ENCODE data around the gene NFKBIB.

DNA sequence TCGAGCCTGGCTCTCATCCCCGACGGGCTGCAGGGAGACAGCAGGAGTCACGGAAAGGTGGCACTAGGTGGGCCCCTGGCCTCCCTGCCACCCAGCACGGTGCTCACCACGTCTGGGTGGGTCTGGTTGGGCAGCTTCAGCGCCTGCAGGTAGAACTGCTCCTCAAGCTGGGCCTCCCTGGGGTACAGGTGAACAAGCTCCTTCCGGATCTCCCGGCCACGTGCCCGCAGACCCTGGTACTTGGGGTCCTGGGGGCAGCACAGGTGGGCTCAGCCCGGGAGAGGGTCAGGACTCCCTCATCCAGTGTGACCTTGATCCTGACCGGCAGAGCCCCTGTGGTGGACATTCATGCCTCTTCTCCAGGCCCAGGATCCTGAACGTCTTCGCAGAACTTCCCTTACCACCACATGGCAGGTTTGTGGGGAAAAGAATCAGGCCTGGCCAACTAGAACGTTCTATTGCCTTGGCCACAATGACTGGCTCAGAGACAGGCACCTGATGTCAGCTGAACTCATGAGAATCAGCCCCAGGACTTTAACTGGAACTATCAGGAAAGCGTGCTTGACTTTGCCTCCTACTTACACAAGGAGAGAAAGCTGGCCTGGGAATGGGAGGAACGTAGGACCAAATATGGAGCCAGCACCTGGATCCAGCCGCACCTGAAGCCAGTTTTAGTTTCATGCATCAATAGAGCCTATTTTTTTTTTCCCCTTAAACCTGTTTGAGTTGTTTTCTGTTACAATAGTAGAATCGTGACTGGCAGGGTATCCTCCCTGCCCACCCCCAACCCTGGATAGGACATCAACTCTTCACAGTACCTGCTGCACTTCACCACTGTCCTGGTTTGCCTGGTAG is 21.9 kb downstream of the NFKBIB start:
- TF ChIP-seq, protein P1, sequence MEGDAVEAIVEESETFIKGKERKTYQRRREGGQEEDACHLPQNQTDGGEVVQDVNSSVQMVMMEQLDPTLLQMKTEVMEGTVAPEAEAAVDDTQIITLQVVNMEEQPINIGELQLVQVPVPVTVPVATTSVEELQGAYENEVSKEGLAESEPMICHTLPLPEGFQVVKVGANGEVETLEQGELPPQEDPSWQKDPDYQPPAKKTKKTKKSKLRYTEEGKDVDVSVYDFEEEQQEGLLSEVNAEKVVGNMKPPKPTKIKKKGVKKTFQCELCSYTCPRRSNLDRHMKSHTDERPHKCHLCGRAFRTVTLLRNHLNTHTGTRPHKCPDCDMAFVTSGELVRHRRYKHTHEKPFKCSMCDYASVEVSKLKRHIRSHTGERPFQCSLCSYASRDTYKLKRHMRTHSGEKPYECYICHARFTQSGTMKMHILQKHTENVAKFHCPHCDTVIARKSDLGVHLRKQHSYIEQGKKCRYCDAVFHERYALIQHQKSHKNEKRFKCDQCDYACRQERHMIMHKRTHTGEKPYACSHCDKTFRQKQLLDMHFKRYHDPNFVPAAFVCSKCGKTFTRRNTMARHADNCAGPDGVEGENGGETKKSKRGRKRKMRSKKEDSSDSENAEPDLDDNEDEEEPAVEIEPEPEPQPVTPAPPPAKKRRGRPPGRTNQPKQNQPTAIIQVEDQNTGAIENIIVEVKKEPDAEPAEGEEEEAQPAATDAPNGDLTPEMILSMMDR (IDR thresholded peaks at IDR 0.05; ENCODE audit: extremely low read depth in 1 of 2, insufficient read depth in 1 of 2, low read depth in 1 of 2, low read length in 2 of 2), result no peak
- TF ChIP-seq GATA2 (IDR thresholded peaks at IDR 0.05; ENCODE audit: insufficient read depth, insufficient read length, low read depth, low read length) (no peak), POLR2A (IDR thresholded peaks at IDR 0.05; ENCODE audit: low read depth, low read length) (no peak)

Data from endothelial cell of umbilical vein (primary cell).